Neural cell (in vitro differentiated cells): Measurements from ENCODE around the gene KIF27. TPM values are rescaled to one million over a fixed set of nuclear protein-coding genes. Genes with fewer than 3 reads are reported as not detected.

Experiments
- H2AFZ ChIP-seq: fragments of 200-600, 300-800 bp; sonication (generic), shearing (Covaris generic); 2 replicates; pipeline ENCODE4 v1.6.0; 2014; ENCODE audit warnings: low read depth, mild to moderate bottlenecking, antibody characterized with exemption, low read length, moderate library complexity
- H3F3A ChIP-seq: fragments of 200-600 bp; shearing (Covaris generic); 2 replicates; pipeline ENCODE4 v1.6.1; 2016; ENCODE audit warnings: mild to moderate bottlenecking, moderate library complexity, mixed read lengths, antibody characterized with exemption, low read length; ENCODE audit not compliant: insufficient read depth, poor library complexity, severe bottlenecking
- H3K27ac ChIP-seq: fragments of 200-600, 300-800 bp; sonication (generic), shearing (Covaris generic); 2 replicates; pipeline ENCODE4 v1.5.1; 2014; ENCODE audit warnings: mild to moderate bottlenecking, low read length, moderate library complexity
- H3K27me3 ChIP-seq: fragments of 300-800, 200-600 bp; sonication (generic), shearing (Covaris generic); 2 replicates; pipeline ENCODE4 v1.6.0; 2014; ENCODE audit warnings: mild to moderate bottlenecking, low read depth, low read length, moderate library complexity; ENCODE audit not compliant: insufficient read depth
- H3K36me3 ChIP-seq: fragments of 300-800, 200-600 bp; sonication (generic), shearing (Covaris generic); 2 replicates; pipeline ENCODE4 v1.5.1; 2014; ENCODE audit warnings: mild to moderate bottlenecking, antibody characterized with exemption, low read length, moderate library complexity; ENCODE audit not compliant: insufficient read depth
- H3K4me2 ChIP-seq: fragments of 300-800, 200-600 bp; sonication (generic), shearing (Covaris generic); 2 replicates; pipeline ENCODE4 v1.6.0; 2014; ENCODE audit warnings: mild to moderate bottlenecking, low read length
- H3K4me3 ChIP-seq: fragments of 300-800, 200-600 bp; sonication (generic), shearing (Covaris generic); 2 replicates; pipeline ENCODE4 v1.5.1; 2014; ENCODE audit warnings: mild to moderate bottlenecking, low read length, moderate library complexity
- H3K79me2 ChIP-seq: fragments of 200-600 bp; shearing (Covaris generic); replicated peaks from 2 replicates; pipeline ENCODE4 v1.6.0; 2014; ENCODE audit warnings: mild to moderate bottlenecking, low read length, moderate library complexity; ENCODE audit not compliant: insufficient read depth
- H3K9ac ChIP-seq: fragments of 300-800, 200-600 bp; sonication (generic), shearing (Covaris generic); 2 replicates; pipeline ENCODE4 v1.6.1; 2016; ENCODE audit warnings: mild to moderate bottlenecking, low read length, mixed read lengths
- H3K9me2 ChIP-seq: fragments of 200-600 bp; shearing (Covaris generic); 2 replicates; pipeline ENCODE4 v1.6.1; 2016; ENCODE audit warnings: mild to moderate bottlenecking, low read length, mixed read lengths; ENCODE audit not compliant: insufficient read depth
- H3K9me3 ChIP-seq: fragments of 200-600, 300-800 bp; sonication (generic), shearing (Covaris generic); 2 replicates; pipeline ENCODE4 v1.6.1; 2016; ENCODE audit warnings: mild to moderate bottlenecking, mixed run types, low read length, moderate library complexity, mixed read lengths
- H4K20me1 ChIP-seq: fragments of 200-600 bp; shearing (Covaris generic); 2 replicates; pipeline ENCODE4 v1.6.1; 2016; ENCODE audit warnings: mild to moderate bottlenecking, mixed run types; ENCODE audit not compliant: insufficient read depth
- EP300 ChIP-seq: fragments of 450-650 bp; conservative IDR thresholded peaks from 2 replicates; pipeline ENCODE4 v1.6.1; 2014; ENCODE audit warnings: antibody characterized with exemption, mild to moderate bottlenecking, moderate library complexity; ENCODE audit not compliant: poor library complexity, severe bottlenecking
- EZH2 ChIP-seq: fragments of 200-600, 300-800 bp; shearing (Covaris generic), sonication (generic); IDR thresholded peaks from 2 replicates; pipeline ENCODE4 v1.6.1; 2014; ENCODE audit warnings: antibody characterized with exemption, low read length, borderline replicate concordance, mild to moderate bottlenecking; ENCODE audit not compliant: insufficient read depth, poor library complexity, severe bottlenecking
- MXI1 ChIP-seq: fragments of 450-650 bp; conservative IDR thresholded peaks from 2 replicates; pipeline ENCODE4 v1.6.1; 2014; ENCODE audit warnings: antibody characterized with exemption, mild to moderate bottlenecking; ENCODE audit not compliant: poor library complexity, severe bottlenecking
- POLR2AphosphoS5 ChIP-seq: IDR thresholded peaks from 2 replicates; pipeline ENCODE4 v1.6.1; 2012
- RAD21 ChIP-seq: fragments of 450-650 bp; conservative IDR thresholded peaks from 2 replicates; pipeline ENCODE4 v1.6.1; 2014; ENCODE audit warnings: antibody characterized with exemption, mild to moderate bottlenecking, moderate library complexity
- SMC3 ChIP-seq: fragments of 450-650 bp; conservative IDR thresholded peaks from 2 replicates; pipeline ENCODE4 v1.6.1; 2014; ENCODE audit warnings: antibody characterized with exemption, mild to moderate bottlenecking, moderate library complexity; ENCODE audit not compliant: poor library complexity
- TAF1 ChIP-seq: IDR thresholded peaks from 2 replicates; pipeline ENCODE4 v1.6.1; 2012; ENCODE audit warnings: low read depth
- polyA plus RNA-seq: library from polyadenylated mRNA; depleted of rRNA; stranded (reverse); fragments of >200 nt; gene quantifications from 2 replicates; pipeline ENCODE4 v1.2.3, GENCODE V29; 2014
- TF ChIP-seq, protein P1 (sequence below): IDR thresholded peaks from 2 replicates; pipeline ENCODE4 v1.6.1; 2012; ENCODE audit warnings: borderline replicate concordance
- TF ChIP-seq, protein P2 (sequence below): fragments of 450-650 bp; IDR thresholded peaks from 2 replicates; pipeline ENCODE4 v1.5.1; 2014; ENCODE audit warnings: antibody characterized with exemption, mild to moderate bottlenecking, moderate library complexity; ENCODE audit not compliant: poor library complexity, severe bottlenecking

KIF27 gene
- polyA plus RNA-seq, 1 donor from 2014 or later: 7.1 TPM

DNA sequence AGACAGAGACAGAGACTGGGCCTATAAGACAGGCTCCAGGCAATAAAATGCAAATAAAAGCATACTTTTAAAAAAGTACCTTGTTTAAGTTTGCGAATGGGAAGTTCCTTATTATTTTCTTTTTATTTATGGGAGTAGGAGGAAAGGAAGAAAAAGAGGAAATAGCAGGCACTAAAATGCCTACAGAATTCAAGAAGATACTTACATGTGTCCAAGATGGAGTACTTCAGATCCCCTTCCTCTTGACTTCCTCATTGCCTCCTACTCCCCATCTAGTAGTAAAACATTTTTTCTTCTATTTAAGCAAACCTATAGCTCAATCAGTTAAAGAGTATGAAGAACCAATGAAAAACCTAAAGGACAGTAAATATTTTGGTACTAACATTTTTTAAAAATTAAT is 128.5 kb downstream of the KIF27 start:
- Histone ChIP-seq H3K4me3 (no peak overlapping the region), H3K9ac (no peak overlapping the region), H3K9me2 (no peaks in the 10 kb centered on the region), H3K36me3 (no peaks in the 10 kb centered on the region), H3K27ac (no peak overlapping the region), H3F3A (no peaks in the 10 kb centered on the region), H3K79me2 (no peaks in the 10 kb centered on the region), H2AFZ (no peak overlapping the region), H3K4me2 (no peak overlapping the region), H3K27me3 (no peaks in the 10 kb centered on the region), H3K9me3 (no peaks in the 10 kb centered on the region), H4K20me1 (no peaks in the 10 kb centered on the region)
- TF ChIP-seq EP300 (no peak), TAF1 (no peak), EZH2 (no peak), MXI1 (no peak), POLR2AphosphoS5 (no peak), RAD21 (no peak), SMC3 (no peak)
- TF ChIP-seq, protein P1, sequence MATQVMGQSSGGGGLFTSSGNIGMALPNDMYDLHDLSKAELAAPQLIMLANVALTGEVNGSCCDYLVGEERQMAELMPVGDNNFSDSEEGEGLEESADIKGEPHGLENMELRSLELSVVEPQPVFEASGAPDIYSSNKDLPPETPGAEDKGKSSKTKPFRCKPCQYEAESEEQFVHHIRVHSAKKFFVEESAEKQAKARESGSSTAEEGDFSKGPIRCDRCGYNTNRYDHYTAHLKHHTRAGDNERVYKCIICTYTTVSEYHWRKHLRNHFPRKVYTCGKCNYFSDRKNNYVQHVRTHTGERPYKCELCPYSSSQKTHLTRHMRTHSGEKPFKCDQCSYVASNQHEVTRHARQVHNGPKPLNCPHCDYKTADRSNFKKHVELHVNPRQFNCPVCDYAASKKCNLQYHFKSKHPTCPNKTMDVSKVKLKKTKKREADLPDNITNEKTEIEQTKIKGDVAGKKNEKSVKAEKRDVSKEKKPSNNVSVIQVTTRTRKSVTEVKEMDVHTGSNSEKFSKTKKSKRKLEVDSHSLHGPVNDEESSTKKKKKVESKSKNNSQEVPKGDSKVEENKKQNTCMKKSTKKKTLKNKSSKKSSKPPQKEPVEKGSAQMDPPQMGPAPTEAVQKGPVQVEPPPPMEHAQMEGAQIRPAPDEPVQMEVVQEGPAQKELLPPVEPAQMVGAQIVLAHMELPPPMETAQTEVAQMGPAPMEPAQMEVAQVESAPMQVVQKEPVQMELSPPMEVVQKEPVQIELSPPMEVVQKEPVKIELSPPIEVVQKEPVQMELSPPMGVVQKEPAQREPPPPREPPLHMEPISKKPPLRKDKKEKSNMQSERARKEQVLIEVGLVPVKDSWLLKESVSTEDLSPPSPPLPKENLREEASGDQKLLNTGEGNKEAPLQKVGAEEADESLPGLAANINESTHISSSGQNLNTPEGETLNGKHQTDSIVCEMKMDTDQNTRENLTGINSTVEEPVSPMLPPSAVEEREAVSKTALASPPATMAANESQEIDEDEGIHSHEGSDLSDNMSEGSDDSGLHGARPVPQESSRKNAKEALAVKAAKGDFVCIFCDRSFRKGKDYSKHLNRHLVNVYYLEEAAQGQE: no peak
- TF ChIP-seq, protein P2, sequence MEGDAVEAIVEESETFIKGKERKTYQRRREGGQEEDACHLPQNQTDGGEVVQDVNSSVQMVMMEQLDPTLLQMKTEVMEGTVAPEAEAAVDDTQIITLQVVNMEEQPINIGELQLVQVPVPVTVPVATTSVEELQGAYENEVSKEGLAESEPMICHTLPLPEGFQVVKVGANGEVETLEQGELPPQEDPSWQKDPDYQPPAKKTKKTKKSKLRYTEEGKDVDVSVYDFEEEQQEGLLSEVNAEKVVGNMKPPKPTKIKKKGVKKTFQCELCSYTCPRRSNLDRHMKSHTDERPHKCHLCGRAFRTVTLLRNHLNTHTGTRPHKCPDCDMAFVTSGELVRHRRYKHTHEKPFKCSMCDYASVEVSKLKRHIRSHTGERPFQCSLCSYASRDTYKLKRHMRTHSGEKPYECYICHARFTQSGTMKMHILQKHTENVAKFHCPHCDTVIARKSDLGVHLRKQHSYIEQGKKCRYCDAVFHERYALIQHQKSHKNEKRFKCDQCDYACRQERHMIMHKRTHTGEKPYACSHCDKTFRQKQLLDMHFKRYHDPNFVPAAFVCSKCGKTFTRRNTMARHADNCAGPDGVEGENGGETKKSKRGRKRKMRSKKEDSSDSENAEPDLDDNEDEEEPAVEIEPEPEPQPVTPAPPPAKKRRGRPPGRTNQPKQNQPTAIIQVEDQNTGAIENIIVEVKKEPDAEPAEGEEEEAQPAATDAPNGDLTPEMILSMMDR: no peak

Other genes starting within 250 kb of the KIF27 start
- gene UBQLN1, start 213.5 kb downstream of the KIF27 start, polyA plus RNA-seq: 127 and 133 TPM in 2 replicates
- 6.9 and 11.0 TPM in 2 replicates for gene GKAP1, start 103.7 kb downstream of the KIF27 start, polyA plus RNA-seq
- 1,053 and 1,061 TPM in 2 replicates for gene HNRNPK, start 58.8 kb upstream of the KIF27 start, polyA plus RNA-seq
- 12.9 and 13.1 TPM in 2 replicates for gene RMI1, start 59.4 kb upstream of the KIF27 start, polyA plus RNA-seq